Glutamatergic neuron (in vitro differentiated cells): Measurements from ENCODE around the gene CHD2. TPM values are rescaled to one million over a fixed set of nuclear protein-coding genes. Genes with fewer than 3 reads are reported as not detected.

Source experiments
- DNase-seq: peaks from one replicate; pipeline ENCODE4 v3.0.0; 2022
- H3K27ac Mint-ChIP-seq: one replicate; pipeline ENCODE4 v1.8.0; 2020; ENCODE audit warnings: mild to moderate bottlenecking, mixed read lengths, inconsistent platforms; ENCODE audit not compliant: unreplicated experiment
- H3K27me3 Mint-ChIP-seq: one replicate; pipeline ENCODE4 v1.8.0; 2020; ENCODE audit warnings: mild to moderate bottlenecking, moderate library complexity, mixed read lengths, inconsistent platforms; ENCODE audit not compliant: unreplicated experiment
- H3K36me3 Mint-ChIP-seq: one replicate; pipeline ENCODE4 v1.8.0; 2020; ENCODE audit warnings: mild to moderate bottlenecking, mixed read lengths, inconsistent platforms; ENCODE audit not compliant: unreplicated experiment
- H3K4me1 Mint-ChIP-seq: one replicate; pipeline ENCODE4 v1.8.0; 2020; ENCODE audit warnings: mild to moderate bottlenecking, low read depth, mixed read lengths, inconsistent platforms; ENCODE audit not compliant: unreplicated experiment
- H3K4me3 Mint-ChIP-seq: one replicate; pipeline ENCODE4 v1.8.0; 2020; ENCODE audit warnings: mild to moderate bottlenecking, mixed read lengths, inconsistent platforms; ENCODE audit not compliant: unreplicated experiment
- H3K9me3 Mint-ChIP-seq: one replicate; pipeline ENCODE4 v1.8.0; 2020; ENCODE audit warnings: mild to moderate bottlenecking, moderate library complexity, mixed read lengths, inconsistent platforms; ENCODE audit not compliant: unreplicated experiment
- CTCF ChIP-seq: fragments of 200-600 bp; sonication (generic); IDR thresholded peaks from one replicate; pipeline ENCODE4 v1.5.0; 2021; ENCODE audit not compliant: partially characterized antibody, unreplicated experiment
- total RNA-seq: library from RNA; stranded (reverse); fragmentation: NEBNext Ultra II Directional; extraction: Animal tissue kit (Norgen Biotek cat#: 25700); gene quantifications from one replicate; pipeline ENCODE4 v1.2.1, GENCODE V29; 2021; ENCODE audit not compliant: unreplicated experiment

CHD2 gene
- total RNA-seq, 1 donor from 2014 or later, result 201 TPM

- Mint-ChIP-seq H3K4me3 (peak overlapping the region; percentile 98), H3K4me1 (peaks cover 42% of the 10 kb centered on the region), H3K9me3 (peaks cover 27% of the 10 kb centered on the region), H3K36me3 (peaks cover 9% of the 10 kb centered on the region), H3K27ac (peak overlapping the region; percentile 100), H3K27me3 (peaks cover 26% of the 10 kb centered on the region)
- DNase-seq, result no peak
- no peak for TF ChIP-seq CTCF
These were observed 15.5 kb upstream of the CHD2 start for GRCh38 chr15:92884436-92885223.

- peaks cover 26% of the 10 kb centered on the region for H3K27me3 Mint-ChIP-seq
- H3K36me3 Mint-ChIP-seq, result peaks cover 9% of the 10 kb centered on the region
- no peak for DNase-seq
These were observed 14.7 kb upstream of the CHD2 start for GRCh38 chr15:92885224-92886041.

GRCh38 chr15:92886042-92886537 lies 14.0 kb upstream of the CHD2 start:
- peaks cover 24% of the 10 kb centered on the region for H3K27me3 Mint-ChIP-seq
- peaks cover 9% of the 10 kb centered on the region for H3K36me3 Mint-ChIP-seq
- TF ChIP-seq CTCF, result no peak
- H3K4me1 Mint-ChIP-seq, result peaks cover 33% of the 10 kb centered on the region
- H3K4me3 Mint-ChIP-seq, result peak overlapping the region; percentile 98
- peaks cover 25% of the 10 kb centered on the region for H3K9me3 Mint-ChIP-seq
- peak overlapping the region; percentile 100 for H3K27ac Mint-ChIP-seq
- no peak for DNase-seq

More at GRCh38 chr15:92885224-92886041, 14.7 kb upstream of the CHD2 start:
- Mint-ChIP-seq H3K27ac (peak overlapping the region; percentile 100), H3K4me1 (peaks cover 38% of the 10 kb centered on the region), H3K4me3 (peak overlapping the region; percentile 98), H3K9me3 (peaks cover 27% of the 10 kb centered on the region)
- no peak for TF ChIP-seq CTCF

- Mint-ChIP-seq H3K36me3 (peaks cover 9% of the 10 kb centered on the region), H3K27ac (peak overlapping the region; percentile 100), H3K4me1 (peaks cover 25% of the 10 kb centered on the region), H3K9me3 (peaks cover 21% of the 10 kb centered on the region), H3K4me3 (peak overlapping the region; percentile 98), H3K27me3 (peaks cover 17% of the 10 kb centered on the region)
- TF ChIP-seq CTCF, result no peak
- DNase-seq, result no peak
These were observed 13.3 kb upstream of the CHD2 start for GRCh38 chr15:92886815-92887214.
